ENCODE data around the gene MFAP4. TPM values are rescaled to one million over a fixed set of nuclear protein-coding genes. Genes with fewer than 3 reads are reported as not detected.

MFAP4 gene
- total and polyA plus RNA-seq, 2 donors (not counting 1 experiment from before 2014, with no cell fraction given), result not detected

GRCh38 chr17:19338031-19338990 lies 48.7 kb downstream of the MFAP4 start:
- 59% methylated on average over 7 of the region's 7 CpGs for WGBS (ENCODE audit: insufficient coverage)
- H3K4me1 Mint-ChIP-seq, result no peaks in the 10 kb centered on the region
- ATAC-seq (ENCODE audit: low read depth), result peak; percentile 98
- no peaks in the 10 kb centered on the region for H3K36me3 ChIP-seq (replicated peaks in 1 of 2; ENCODE audit: control extremely low read depth in 1 of 2, control insufficient read depth in 1 of 2, extremely low read depth in 1 of 2, insufficient read depth in 2 of 2, low read length in 1 of 2)
- no peak overlapping the region for H3K4me2 ChIP-seq (replicated peaks; ENCODE audit: low read depth, low read length, poor library complexity, severe bottlenecking)
- peaks cover 15% of the 10 kb centered on the region for H3K27me3 Mint-ChIP-seq
- H2AFZ ChIP-seq (ENCODE audit: insufficient read depth, low read depth, low read length, poor library complexity, severe bottlenecking), result no peak overlapping the region
- no peak overlapping the region for H3K27ac ChIP-seq (ENCODE audit: low read length in 2 of 2)
- intact Hi-C loops (cut with micrococcal nuclease), result loop anchor here (1.0 kb wide), 2 partner anchors 21 to 32 kb away; no protein-coding TSS in a partner anchor
- CTCF ChIA-PET, result interaction anchor here (0.7 to 3.9 kb wide), 27 partner anchors 9 to 149 kb away, joined by 3 to 37 read pairs (median 7); partner anchors contain the start of genes B9D1 and MAPK7
- no peak overlapping the region for H3K4me3 ChIP-seq (ENCODE audit: control extremely low read depth in 1 of 5, extremely low read depth in 1 of 5, insufficient read depth in 1 of 5, low read depth in 2 of 5, low read length in 4 of 5)
- H3K27ac Mint-ChIP-seq, result no peak overlapping the region
- no peaks in the 10 kb centered on the region for H3K79me2 ChIP-seq (ENCODE audit: control insufficient read depth, insufficient read depth, low read length)
- no peaks in the 10 kb centered on the region for H3K9me3 ChIP-seq (ENCODE audit: control extremely low read depth in 1 of 3, control insufficient read depth in 2 of 3, insufficient read depth in 1 of 3, low read length in 2 of 3)
- peak; percentile 86 for DNase-seq
- H3K27me3 ChIP-seq (replicated peaks in 1 of 4; ENCODE audit: control extremely low read depth in 1 of 4, control insufficient read depth in 3 of 4, insufficient read depth in 4 of 4, low read length in 3 of 4), result peaks cover 0 to 3% (median 0%) of the 10 kb centered on the region in 4 experiments
- no peak overlapping the region for H3K4me3 Mint-ChIP-seq
- H4K20me1 ChIP-seq (ENCODE audit: control insufficient read depth, insufficient read depth, low read length, poor library complexity, severe bottlenecking), result no peaks in the 10 kb centered on the region
- POLR2A ChIA-PET, result no interaction called here
- no peak overlapping the region for H3K9ac ChIP-seq (ENCODE audit: low read length)
- H3K4me1 ChIP-seq (ENCODE audit: control insufficient read depth in 2 of 2, insufficient read depth in 2 of 2, low read length in 2 of 2), result peaks cover 0 to 3% of the 10 kb centered on the region in 2 donors
- TF ChIP-seq CTCF (IDR thresholded peaks at IDR 0.05), result peak; percentile 88
- no peak for TF ChIP-seq EZH2 (IDR thresholded peaks at IDR 0.05; ENCODE audit: borderline replicate concordance, insufficient read depth, low read depth, low read length, poor library complexity, severe bottlenecking)
- no peaks in the 10 kb centered on the region for H3K9me3 Mint-ChIP-seq (ENCODE audit: insufficient read depth)

- peaks cover 15% of the 10 kb centered on the region for H3K27me3 Mint-ChIP-seq
- ChIA-PET POLR2A (no interaction called here), CTCF (interaction anchor here (1.0 to 3.9 kb wide), 21 partner anchors 9 to 109 kb away, joined by 3 to 37 read pairs (median 7); partner anchors contain the start of genes B9D1 and MAPK7)
- intact Hi-C loops (cut with micrococcal nuclease), result loop anchor here (1.0 kb wide), 2 partner anchors 20 to 31 kb away; no protein-coding TSS in a partner anchor
- peaks cover 0 to 3% of the 10 kb centered on the region in 2 donors for H3K4me1 ChIP-seq (ENCODE audit: control insufficient read depth in 2 of 2, insufficient read depth in 2 of 2, low read length in 2 of 2)
- no peak overlapping the region for H3K9ac ChIP-seq (ENCODE audit: low read length)
- 83% methylated on average over 1 of the region's 2 CpGs for WGBS (ENCODE audit: insufficient coverage)
- ATAC-seq (ENCODE audit: low read depth), result no peak
- H3K9me3 ChIP-seq (ENCODE audit: control extremely low read depth in 1 of 3, control insufficient read depth in 2 of 3, insufficient read depth in 1 of 3, low read length in 2 of 3), result no peaks in the 10 kb centered on the region
- no peaks in the 10 kb centered on the region for H3K79me2 ChIP-seq (ENCODE audit: control insufficient read depth, insufficient read depth, low read length)
- H3K4me2 ChIP-seq (replicated peaks; ENCODE audit: low read depth, low read length, poor library complexity, severe bottlenecking), result no peak overlapping the region
- no peaks in the 10 kb centered on the region for H3K36me3 ChIP-seq (replicated peaks in 1 of 2; ENCODE audit: control extremely low read depth in 1 of 2, control insufficient read depth in 1 of 2, extremely low read depth in 1 of 2, insufficient read depth in 2 of 2, low read length in 1 of 2)
- no peaks in the 10 kb centered on the region for H3K9me3 Mint-ChIP-seq (ENCODE audit: insufficient read depth)
- DNase-seq, result no peak
- H2AFZ ChIP-seq (ENCODE audit: insufficient read depth, low read depth, low read length, poor library complexity, severe bottlenecking), result no peak overlapping the region
- no peaks in the 10 kb centered on the region for H4K20me1 ChIP-seq (ENCODE audit: control insufficient read depth, insufficient read depth, low read length, poor library complexity, severe bottlenecking)
- H3K27ac Mint-ChIP-seq, result no peak overlapping the region
- H3K27ac ChIP-seq (ENCODE audit: low read length in 2 of 2), result no peak overlapping the region
- peaks cover 0 to 3% (median 0%) of the 10 kb centered on the region in 4 experiments for H3K27me3 ChIP-seq (replicated peaks in 1 of 4; ENCODE audit: control extremely low read depth in 1 of 4, control insufficient read depth in 3 of 4, insufficient read depth in 4 of 4, low read length in 3 of 4)
- no peaks in the 10 kb centered on the region for H3K4me1 Mint-ChIP-seq
- TF ChIP-seq CTCF (IDR thresholded peaks at IDR 0.05) (no peak), EZH2 (IDR thresholded peaks at IDR 0.05; ENCODE audit: borderline replicate concordance, insufficient read depth, low read depth, low read length, poor library complexity, severe bottlenecking) (no peak)
- no peak overlapping the region for H3K4me3 Mint-ChIP-seq
- H3K4me3 ChIP-seq (ENCODE audit: control extremely low read depth in 1 of 5, extremely low read depth in 1 of 5, insufficient read depth in 1 of 5, low read depth in 2 of 5, low read length in 4 of 5), result no peak overlapping the region
Measured at GRCh38 chr17:19337712-19338023, 49.3 kb downstream of the MFAP4 start.
